HEK293T (cell line): ENCODE measurements around the gene HS6ST1.
"Not testable (repeated sequence)": the region's sequence is repeated elsewhere in the genome, so short reads cannot be mapped to it uniquely, and the experiment has no call there.

ENCODE experiments used
- CTCF ChIA-PET: fragments of 350-600 bp; formaldehyde crosslinking; extraction: SDS; loops from one replicate; lab custom pipeline; 2021; ENCODE audit warnings: antibody characterized with exemption, inconsistent platforms; lab: Yijun Ruan, JAX
- POLR2A ChIA-PET: fragments of 350-600 bp; formaldehyde crosslinking; extraction: SDS; loops from one replicate; lab custom pipeline; 2020; ENCODE audit warnings: antibody characterized with exemption, inconsistent platforms; lab: Yijun Ruan, JAX
- DNase-seq: peaks from one replicate; pipeline ENCODE4 v3.0.0; 2012; ENCODE audit warnings: mixed read lengths; ENCODE audit errors: extremely low spot score
- ARNT ChIP-seq: fragments of 450-650 bp; IDR thresholded peaks from 2 replicates; pipeline ENCODE4 v1.6.1; 2017; ENCODE audit warnings: mild to moderate bottlenecking
- BHLHE40 ChIP-seq: fragments of 450-650 bp; IDR thresholded peaks from 2 replicates; pipeline ENCODE4 v1.6.1; 2016; ENCODE audit warnings: mild to moderate bottlenecking, moderate library complexity, borderline replicate concordance
- CTBP1 ChIP-seq: fragments of 450-650 bp; IDR thresholded peaks from 2 replicates; pipeline ENCODE4 v1.6.1; 2016; ENCODE audit warnings: borderline replicate concordance
- ELF4 ChIP-seq: fragments of 450-650 bp; IDR thresholded peaks from 2 replicates; pipeline ENCODE4 v1.6.1; 2017; ENCODE audit warnings: antibody characterized with exemption
- FOXA1 ChIP-seq: fragments of 450-650 bp; IDR thresholded peaks from 2 replicates; pipeline ENCODE4 v1.6.1; 2016; ENCODE audit warnings: mild to moderate bottlenecking
- FOXK2 ChIP-seq: fragments of 450-650 bp; IDR thresholded peaks from 2 replicates; pipeline ENCODE4 v1.6.1; 2016; ENCODE audit warnings: mild to moderate bottlenecking
- FOXM1 ChIP-seq: fragments of 450-650 bp; IDR thresholded peaks from 2 replicates; pipeline ENCODE4 v1.6.1; 2017; ENCODE audit warnings: mild to moderate bottlenecking, borderline replicate concordance
- HDGF ChIP-seq: fragments of 450-650 bp; IDR thresholded peaks from 2 replicates; pipeline ENCODE4 v1.6.1; 2017; ENCODE audit warnings: antibody characterized with exemption, borderline replicate concordance
- L3MBTL2 ChIP-seq: fragments of 450-650 bp; conservative IDR thresholded peaks from 2 replicates; pipeline ENCODE4 v1.6.1; 2016; ENCODE audit warnings: mild to moderate bottlenecking
- LEF1 ChIP-seq: fragments of 450-650 bp; IDR thresholded peaks from 2 replicates; pipeline ENCODE4 v1.6.1; 2017; ENCODE audit warnings: mild to moderate bottlenecking, borderline replicate concordance
- NFRKB ChIP-seq: fragments of 450-650 bp; IDR thresholded peaks from 2 replicates; pipeline ENCODE4 v1.6.1; 2016; ENCODE audit warnings: mild to moderate bottlenecking, moderate library complexity
- PKNOX1 ChIP-seq: fragments of 450-650 bp; IDR thresholded peaks from 2 replicates; pipeline ENCODE4 v1.6.1; 2016
- SP1 ChIP-seq: fragments of 450-650 bp; IDR thresholded peaks from 2 replicates; pipeline ENCODE4 v1.6.1; 2017
- SUZ12 ChIP-seq: fragments of 450-650 bp; IDR thresholded peaks from 2 replicates; pipeline ENCODE4 v1.6.1; 2016; ENCODE audit warnings: mild to moderate bottlenecking
- TARDBP ChIP-seq: fragments of 450-650 bp; IDR thresholded peaks from 2 replicates; pipeline ENCODE4 v1.6.1; 2016
- ZNF384 ChIP-seq: fragments of 450-650 bp; IDR thresholded peaks from 2 replicates; pipeline ENCODE4 v1.6.1; 2016

Gene HS6ST1

GRCh38 chr2:128320906-128321771, 2.5 kb upstream of the HS6ST1 start:
- no peak for DNase-seq
- CTCF ChIA-PET, result interaction anchor here (1.0 to 1.3 kb wide), 3 partner anchors 11 to 274 kb away, joined by 3 to 4 read pairs (median 3); no protein-coding TSS in a partner anchor
- POLR2A ChIA-PET, result no interaction called here
- TF ChIP-seq NFRKB, result no peak
- no peak for TF ChIP-seq ARNT
- no peak for TF ChIP-seq FOXM1
- TF ChIP-seq CTBP1, result no peak
- TF ChIP-seq HDGF, result no peak
- TF ChIP-seq TARDBP, result no peak
- TF ChIP-seq L3MBTL2, result no peak
- no peak for TF ChIP-seq BHLHE40

GRCh38 chr2:128320192-128320905, 1.7 kb upstream of the HS6ST1 start:
- no peak for TF ChIP-seq ZNF384
- no peak for TF ChIP-seq TARDBP
- no peak for TF ChIP-seq NFRKB
- no peak for TF ChIP-seq ELF4
- no peak for TF ChIP-seq FOXK2
- TF ChIP-seq LEF1, result no peak
- TF ChIP-seq FOXA1, result no peak
- TF ChIP-seq HDGF, result no peak
- TF ChIP-seq CTBP1, result no peak
- no peak for TF ChIP-seq SP1
- no peak for TF ChIP-seq PKNOX1
- TF ChIP-seq L3MBTL2, result no peak
- TF ChIP-seq FOXM1, result no peak
- no peak for TF ChIP-seq ARNT
- no peak for DNase-seq
- CTCF ChIA-PET, result interaction anchor here (0.7 to 1.3 kb wide), 2 partner anchors 10 to 60 kb away, joined by 3 read pairs; no protein-coding TSS in a partner anchor
- POLR2A ChIA-PET, result no interaction called here

GRCh38 chr2:128319631-128320191, 1.0 kb upstream of the HS6ST1 start:
- no peak for DNase-seq
- TF ChIP-seq SUZ12 (no peak), ARNT (no peak), FOXA1 (no peak), FOXK2 (no peak), ZNF384 (no peak), L3MBTL2 (no peak), FOXM1 (no peak), CTBP1 (no peak), HDGF (no peak), SP1 (no peak), TARDBP (no peak), NFRKB (no peak), LEF1 (no peak), PKNOX1 (no peak), BHLHE40 (no peak), ELF4 (no peak)
- POLR2A ChIA-PET, result no interaction called here
- CTCF ChIA-PET, result interaction anchor here (0.7 kb wide), 1 partner anchor 60 kb away, joined by 3 read pairs; no protein-coding TSS in a partner anchor

- DNase-seq, CTCF ChIA-PET, POLR2A ChIA-PET: not testable (repeated sequence)
These were observed 423 bp downstream of the HS6ST1 start for GRCh38 chr2:128318245-128318644.

- CTCF ChIA-PET, result interaction anchor here (0.7 kb wide), 1 partner anchor 66 kb away, joined by 3 read pairs; no protein-coding TSS in a partner anchor
- POLR2A ChIA-PET, DNase-seq: not testable (repeated sequence)
These were observed 806 bp downstream of the HS6ST1 start for GRCh38 chr2:128317899-128318225.

GRCh38 chr2:128317181-128317898, 1.3 kb downstream of the HS6ST1 start:
- CTCF ChIA-PET, result interaction anchor here (0.7 kb wide), 1 partner anchor 66 kb away, joined by 3 read pairs; no protein-coding TSS in a partner anchor
- DNase-seq, result no peak
- TF ChIP-seq ARNT, result no peak
- TF ChIP-seq FOXA1, result no peak
- no peak for TF ChIP-seq HDGF
- TF ChIP-seq FOXM1, result no peak
- TF ChIP-seq BHLHE40, result no peak
- TF ChIP-seq SUZ12, result no peak
- TF ChIP-seq L3MBTL2, result no peak
- no peak for TF ChIP-seq PKNOX1
- TF ChIP-seq LEF1, result no peak
- no peak for TF ChIP-seq SP1
- TF ChIP-seq CTBP1, result no peak
- TF ChIP-seq ELF4, result no peak
- TF ChIP-seq TARDBP, result no peak
- no peak for TF ChIP-seq FOXK2
- POLR2A ChIA-PET, result no interaction called here
